Mesothelial cell of epicardium (in vitro differentiated cells): ENCODE measurements around the gene KLHL40. TPM values are rescaled to one million over a fixed set of nuclear protein-coding genes. Genes with fewer than 3 reads are reported as not detected.
A peak's percentile ranks its signal among the peaks of the same experiment; 100 is the strongest.

Source experiments
- DNase-seq, 2 experiments: peaks; one replicate each; pipeline ENCODE4 v3.0.0; 2021; ENCODE audit warnings: low spot score in 2 of 2; ENCODE audit not compliant: unreplicated experiment in 2 of 2
- H3K27ac Mint-ChIP-seq: 2 replicates; pipeline ENCODE4 v1.8.0; 2021; ENCODE audit warnings: mixed read lengths
- H3K27me3 Mint-ChIP-seq: 2 replicates; pipeline ENCODE4 v1.8.0; 2021; ENCODE audit warnings: low read depth, mixed read lengths
- H3K36me3 Mint-ChIP-seq: 2 replicates; pipeline ENCODE4 v1.8.0; 2021; ENCODE audit warnings: mixed read lengths
- H3K4me1 Mint-ChIP-seq: 2 replicates; pipeline ENCODE4 v1.8.0; 2021; ENCODE audit warnings: mixed read lengths
- H3K4me3 Mint-ChIP-seq: 2 replicates; pipeline ENCODE4 v1.8.0; 2021; ENCODE audit warnings: mild to moderate bottlenecking, moderate library complexity, mixed read lengths
- H3K9me3 Mint-ChIP-seq: 2 replicates; pipeline ENCODE4 v1.8.0; 2021; ENCODE audit warnings: mixed read lengths
- total RNA-seq: library from RNA; stranded (reverse); gene quantifications from 3 replicates; pipeline ENCODE4 v1.2.1, GENCODE V29; 2021
- TF ChIP-seq, protein P1 (sequence below): fragments of 200-600 bp; sonication (generic); IDR thresholded peaks from one replicate; pipeline ENCODE4 v1.5.0; 2021; ENCODE audit warnings: antibody characterized with exemption; ENCODE audit not compliant: unreplicated experiment

Gene KLHL40
- total RNA-seq, 1 donor from 2014 or later, result not detected

DNA sequence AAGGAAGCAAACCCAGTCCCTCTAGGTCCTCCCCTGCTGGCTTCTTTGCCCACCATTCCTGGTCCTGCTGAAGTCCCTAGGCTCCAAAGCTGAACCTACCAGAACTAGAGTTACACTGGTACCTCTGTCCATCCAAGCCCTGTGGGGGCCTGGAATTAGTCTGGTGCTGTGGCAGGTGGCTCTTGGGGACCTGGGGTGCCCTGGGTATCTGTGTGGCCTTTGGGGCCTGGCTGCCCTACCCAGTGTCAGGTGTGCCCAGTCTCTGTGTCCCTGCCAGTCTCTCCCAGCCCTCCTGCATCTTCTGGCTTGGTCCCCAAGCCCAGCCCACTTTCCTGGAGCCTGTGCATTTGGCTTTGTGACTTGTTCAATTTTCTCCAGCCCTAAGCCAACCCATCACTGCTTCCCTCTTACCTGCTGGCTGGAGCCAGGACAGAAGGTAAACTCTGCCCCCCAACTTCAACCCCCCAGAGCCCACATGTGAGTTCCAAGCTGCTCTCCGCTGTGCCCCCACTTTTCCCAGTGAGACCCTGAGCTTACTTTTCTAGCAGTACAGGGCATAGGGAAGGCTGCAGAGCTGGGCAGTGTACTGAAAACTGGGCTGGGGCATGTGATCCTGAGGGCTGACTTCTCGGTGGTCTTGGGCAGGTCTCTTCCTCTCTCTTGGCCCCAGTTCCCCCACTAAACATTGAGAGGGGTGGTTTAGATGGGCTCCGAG lies 45.5 kb downstream of the KLHL40 start:
- TF ChIP-seq, protein P1, sequence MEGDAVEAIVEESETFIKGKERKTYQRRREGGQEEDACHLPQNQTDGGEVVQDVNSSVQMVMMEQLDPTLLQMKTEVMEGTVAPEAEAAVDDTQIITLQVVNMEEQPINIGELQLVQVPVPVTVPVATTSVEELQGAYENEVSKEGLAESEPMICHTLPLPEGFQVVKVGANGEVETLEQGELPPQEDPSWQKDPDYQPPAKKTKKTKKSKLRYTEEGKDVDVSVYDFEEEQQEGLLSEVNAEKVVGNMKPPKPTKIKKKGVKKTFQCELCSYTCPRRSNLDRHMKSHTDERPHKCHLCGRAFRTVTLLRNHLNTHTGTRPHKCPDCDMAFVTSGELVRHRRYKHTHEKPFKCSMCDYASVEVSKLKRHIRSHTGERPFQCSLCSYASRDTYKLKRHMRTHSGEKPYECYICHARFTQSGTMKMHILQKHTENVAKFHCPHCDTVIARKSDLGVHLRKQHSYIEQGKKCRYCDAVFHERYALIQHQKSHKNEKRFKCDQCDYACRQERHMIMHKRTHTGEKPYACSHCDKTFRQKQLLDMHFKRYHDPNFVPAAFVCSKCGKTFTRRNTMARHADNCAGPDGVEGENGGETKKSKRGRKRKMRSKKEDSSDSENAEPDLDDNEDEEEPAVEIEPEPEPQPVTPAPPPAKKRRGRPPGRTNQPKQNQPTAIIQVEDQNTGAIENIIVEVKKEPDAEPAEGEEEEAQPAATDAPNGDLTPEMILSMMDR, result no peak
- H3K4me3 Mint-ChIP-seq, result no peak overlapping the region
- H3K36me3 Mint-ChIP-seq, result no peaks in the 10 kb centered on the region
- peaks cover 1% of the 10 kb centered on the region for H3K27me3 Mint-ChIP-seq
- no peak overlapping the region for H3K27ac Mint-ChIP-seq
- no peaks in the 10 kb centered on the region for H3K9me3 Mint-ChIP-seq
- DNase-seq, result peak in 1 of 2 experiments; percentile 27
- no peaks in the 10 kb centered on the region for H3K4me1 Mint-ChIP-seq

- Mint-ChIP-seq H3K9me3 (no peaks in the 10 kb centered on the region), H3K4me1 (no peaks in the 10 kb centered on the region), H3K4me3 (no peak overlapping the region), H3K36me3 (no peaks in the 10 kb centered on the region), H3K27ac (no peak overlapping the region), H3K27me3 (peaks cover 1% of the 10 kb centered on the region)
- peak in 1 of 2 experiments; percentile 13 for DNase-seq
- TF ChIP-seq, protein P1, result no peak
Measured at GRCh38 chr3:42731476-42732195, 46.3 kb downstream of the KLHL40 start.

DNA sequence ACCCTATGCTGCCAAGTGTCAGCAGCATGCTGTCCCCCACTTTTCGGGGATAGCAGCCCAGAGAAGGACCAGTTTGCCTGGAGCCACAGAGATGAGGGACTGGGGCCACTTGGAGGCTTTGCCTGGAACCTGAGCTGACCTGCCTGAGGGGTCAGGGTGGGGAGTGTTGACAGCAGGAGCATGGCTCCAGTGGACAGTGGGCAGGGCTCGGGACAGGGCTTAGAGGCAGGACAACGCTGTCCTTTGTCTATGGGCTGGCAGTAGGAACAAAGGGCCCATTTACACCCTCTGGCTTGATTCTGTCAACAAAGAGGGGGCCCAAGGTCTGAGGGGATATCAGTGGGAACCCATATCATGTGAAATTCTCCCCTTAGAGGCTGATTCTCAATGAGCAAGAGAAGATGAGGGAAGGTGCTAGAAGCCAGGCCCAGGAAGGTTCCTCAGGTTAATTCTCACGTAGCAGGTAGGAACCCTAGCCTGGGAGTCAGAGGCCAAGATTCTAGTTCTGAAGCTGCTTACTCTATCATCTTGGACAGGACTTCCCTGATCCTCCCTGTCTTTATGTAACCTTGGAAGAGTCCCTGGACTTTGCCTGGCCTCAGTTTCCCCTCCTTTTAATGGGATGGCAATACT lies 47.0 kb downstream of the KLHL40 start:
- H3K36me3 Mint-ChIP-seq, result no peaks in the 10 kb centered on the region

DNA sequence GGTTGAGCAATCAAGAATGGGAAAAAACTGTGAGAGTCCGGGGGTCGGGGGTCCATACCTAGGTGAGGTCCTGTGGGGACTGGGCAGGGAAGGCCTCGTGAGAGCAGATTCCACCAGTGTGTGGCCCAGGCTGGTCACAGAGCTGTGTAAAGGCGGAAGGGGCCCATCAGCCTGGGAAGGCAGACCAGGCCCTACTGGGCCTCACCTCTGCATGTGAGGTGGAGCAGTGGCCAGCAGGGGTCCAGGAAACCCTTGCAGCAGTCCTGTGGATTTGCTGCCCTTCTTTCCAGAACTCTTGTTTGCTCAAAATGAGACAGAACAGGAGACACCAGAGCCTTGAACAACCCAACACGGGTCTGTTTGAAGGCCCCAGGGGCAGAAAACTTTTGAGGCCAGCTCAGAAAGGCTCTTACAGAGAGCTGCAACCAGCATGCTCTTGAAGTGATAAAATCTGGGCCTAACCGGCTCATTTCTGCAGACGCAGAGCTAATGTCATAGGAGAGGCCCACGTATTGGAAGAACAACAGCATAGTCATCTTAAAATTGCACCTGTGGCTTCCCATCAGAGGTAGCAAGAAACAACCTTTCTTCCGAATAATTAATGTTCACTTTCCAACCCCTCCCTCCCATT lies 47.6 kb downstream of the KLHL40 start:
- Mint-ChIP-seq H3K9me3 (no peaks in the 10 kb centered on the region), H3K27ac (no peak overlapping the region), H3K4me3 (no peak overlapping the region), H3K27me3 (peaks cover 1% of the 10 kb centered on the region), H3K4me1 (no peaks in the 10 kb centered on the region), H3K36me3 (no peaks in the 10 kb centered on the region)
- DNase-seq, result peak in 1 of 2 experiments; percentile 19
- TF ChIP-seq, protein P1, result no peak

More for the DNA sequence above, 47.0 kb downstream of the KLHL40 start:
- peak in 1 of 2 experiments; percentile 25 for DNase-seq
- Mint-ChIP-seq H3K27me3 (peaks cover 1% of the 10 kb centered on the region), H3K4me1 (no peaks in the 10 kb centered on the region), H3K4me3 (no peak overlapping the region), H3K9me3 (no peaks in the 10 kb centered on the region), H3K27ac (no peak overlapping the region)
- TF ChIP-seq, protein P1, result no peak

GRCh38 chr3:42733501-42734262 lies 48.3 kb downstream of the KLHL40 start:
- TF ChIP-seq, protein P1, result no peak
- no peak overlapping the region for H3K27ac Mint-ChIP-seq
- no peaks in the 10 kb centered on the region for H3K9me3 Mint-ChIP-seq
- peak in 1 of 2 experiments; percentile 21 for DNase-seq
- H3K36me3 Mint-ChIP-seq, result no peaks in the 10 kb centered on the region
- peaks cover 1% of the 10 kb centered on the region for H3K27me3 Mint-ChIP-seq
- no peak overlapping the region for H3K4me3 Mint-ChIP-seq
- H3K4me1 Mint-ChIP-seq, result no peaks in the 10 kb centered on the region
